Choroid plexus epithelial cell (primary cell): ENCODE results near the gene GGCX.
"Not testable (repeated sequence)": the region's sequence is repeated elsewhere in the genome, so short reads cannot be mapped to it uniquely, and the experiment has no call there.

ENCODE experiments used
- DNase-seq: peaks from one replicate; pipeline ENCODE4 v3.0.0-alpha.2; 2010; ENCODE audit warnings: low read depth
- H3K4me3 ChIP-seq: 2 replicates; pipeline ENCODE4 v1.5.1; 2011; ENCODE audit warnings: low read depth, mild to moderate bottlenecking, control low read depth, low read length, moderate library complexity
- CTCF ChIP-seq: conservative IDR thresholded peaks from 2 replicates; pipeline ENCODE4 v1.5.1; 2011; ENCODE audit warnings: low read depth, mild to moderate bottlenecking, control low read depth, inconsistent platforms, low read length, moderate library complexity

GGCX gene

GRCh38 chr2:85597241-85597640 is 35.9 kb upstream of the GGCX start:
- no peak overlapping the region for H3K4me3 ChIP-seq
- no peak for DNase-seq
- no peak for TF ChIP-seq CTCF

- peak overlapping the region; percentile 100 for H3K4me3 ChIP-seq
- TF ChIP-seq CTCF: no peak
- DNase-seq: no peak
These were observed 35.3 kb upstream of the GGCX start for GRCh38 chr2:85596486-85597143.

GRCh38 chr2:85596026-85596333 is 34.7 kb upstream of the GGCX start:
- DNase-seq: peak; percentile 30
- peak overlapping the region; percentile 100 for H3K4me3 ChIP-seq
- no peak for TF ChIP-seq CTCF

DNA sequence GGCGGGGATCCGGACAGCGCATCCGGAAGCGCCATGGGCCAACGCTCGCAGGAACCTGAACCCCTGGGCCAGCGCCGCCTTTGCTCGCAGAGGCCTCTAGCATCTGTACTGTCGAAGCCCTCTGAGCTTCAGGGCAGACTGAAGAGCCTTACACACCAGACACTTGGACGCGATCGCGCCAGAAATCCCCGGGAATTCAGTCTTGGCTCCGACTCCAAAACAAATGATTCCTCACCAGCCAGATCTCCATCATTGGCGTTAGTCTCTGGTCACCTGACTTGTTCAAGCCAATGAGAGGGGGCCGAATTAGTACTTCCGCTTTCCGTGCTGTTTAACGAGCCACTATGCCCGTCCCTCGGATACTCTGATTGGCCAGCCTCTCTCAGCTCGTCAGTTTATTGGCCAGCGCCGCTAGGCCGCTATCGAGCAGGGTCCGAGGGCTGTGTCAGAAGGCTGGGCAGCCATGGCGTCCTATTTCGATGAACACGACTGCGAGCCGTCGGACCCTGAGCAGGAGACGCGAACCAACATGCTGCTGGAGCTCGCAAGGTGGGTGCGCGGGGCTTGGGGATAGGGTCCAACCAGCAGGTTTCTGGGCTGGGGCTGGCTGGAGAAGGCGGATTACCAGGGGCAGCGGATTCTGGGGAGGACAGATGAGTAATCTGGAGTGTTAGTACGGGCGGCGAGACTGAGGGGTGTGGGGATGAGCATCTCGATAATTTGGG is 34.2 kb upstream of the GGCX start, which contains the start of gene RNF181:
TSS of gene RNF181 (plus strand) at position 445 of the 725 bp plus-strand sequence. CDS start at position 464, 19 bp downstream.
- TF ChIP-seq CTCF: no peak
- H3K4me3 ChIP-seq: peak within 1 kb of the TSS; percentile 100
- DNase-seq: peak; percentile 99

DNA sequence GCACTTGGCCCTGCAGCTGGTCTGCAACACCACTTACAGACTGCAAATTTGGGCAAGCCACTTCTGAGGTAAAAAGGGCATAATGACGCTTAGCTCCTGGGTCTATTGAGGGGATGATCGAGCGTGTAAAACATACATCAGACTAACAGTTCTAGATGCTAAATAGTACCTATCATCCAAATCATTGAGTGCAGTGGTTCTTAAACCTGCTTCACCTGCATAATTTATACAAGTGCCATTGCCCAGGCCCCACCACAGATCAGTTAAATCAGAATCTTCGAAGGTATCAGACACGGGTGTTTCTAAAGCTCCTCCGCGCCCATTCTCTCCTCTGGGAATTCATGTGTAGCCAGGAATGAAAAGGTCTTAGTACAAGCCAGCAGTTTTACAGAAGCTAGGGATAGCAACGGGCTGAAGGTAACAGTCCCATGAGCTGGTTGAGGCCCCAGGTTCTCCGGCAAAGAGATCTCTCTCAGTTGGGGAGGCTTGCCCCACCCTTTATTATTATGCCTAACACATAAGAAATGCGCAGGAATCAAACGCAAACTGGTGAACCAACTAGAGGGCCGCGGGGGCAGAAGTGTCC is 33.5 kb upstream of the GGCX start:
- TF ChIP-seq CTCF: no peak
- peak overlapping the region; percentile 100 for H3K4me3 ChIP-seq
- no peak for DNase-seq

DNA sequence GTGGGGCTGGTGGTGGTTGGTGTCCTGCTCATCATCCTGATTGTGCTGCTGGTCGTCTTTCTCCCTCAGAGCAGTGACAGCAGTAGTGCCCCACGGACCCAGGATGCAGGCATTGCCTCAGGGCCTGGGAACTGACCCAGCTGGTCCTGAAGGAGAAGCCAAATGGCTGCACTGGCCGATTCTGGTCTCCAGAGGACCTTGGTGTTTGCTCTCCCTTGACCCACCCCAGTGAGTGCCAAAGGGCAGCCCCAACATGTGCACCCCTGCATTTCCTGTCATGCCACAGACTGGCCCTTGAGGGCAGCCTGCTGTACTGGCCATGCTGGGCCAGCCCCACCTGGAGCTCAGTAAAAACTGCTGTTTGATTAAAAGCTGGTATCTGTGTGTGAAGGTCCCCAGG is 31.7 kb upstream of the GGCX start:
- DNase-seq: no peak
- H3K4me3 ChIP-seq: no peak overlapping the region
- TF ChIP-seq CTCF: no peak

DNA sequence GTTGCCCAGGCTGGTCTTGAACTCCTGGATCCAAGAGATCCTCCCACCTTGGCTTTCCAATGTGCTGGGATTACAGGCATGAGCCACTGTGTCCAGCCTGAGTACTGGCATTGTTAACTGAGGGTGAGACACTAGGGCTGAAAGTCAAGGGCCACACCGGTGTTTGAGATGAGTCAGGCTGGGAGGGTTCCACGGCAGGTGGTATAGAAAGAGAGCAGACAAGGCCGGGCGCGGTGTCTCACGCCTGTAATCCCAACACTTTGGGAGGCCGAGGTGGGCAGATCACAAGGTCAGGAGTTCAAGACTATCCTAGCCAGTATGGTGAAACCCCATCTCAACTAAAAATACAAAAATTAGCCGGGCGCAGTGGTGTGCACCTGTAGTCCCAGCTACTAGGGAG is 31.0 kb upstream of the GGCX start:
- not testable (repeated sequence) for DNase-seq, H3K4me3 ChIP-seq
